22Rv1 (cell line): ENCODE measurements around the gene MDM1.
A peak's percentile ranks its signal among the peaks of the same experiment; 100 is the strongest.

Experiments used
- H3K27ac ChIP-seq: fragments of 450-650 bp; 2 replicates; pipeline ENCODE4 v1.5.1; 2017
- ZFX ChIP-seq: fragments of 450-650 bp; IDR thresholded peaks from 2 replicates; pipeline ENCODE4 v1.6.1; 2017; ENCODE audit warnings: antibody characterized with exemption, borderline replicate concordance
- TF ChIP-seq, protein P1 (sequence below): fragments of 450-650 bp; IDR thresholded peaks from 2 replicates; pipeline ENCODE4 v1.5.1; 2017; ENCODE audit warnings: mild to moderate bottlenecking

The MDM1 gene

GRCh38 chr12:68332728-68333630, 817 bp upstream of the MDM1 start:
- H3K27ac ChIP-seq, result peak overlapping the region; percentile 51
- TF ChIP-seq ZFX, result no peak
- TF ChIP-seq, protein P1, sequence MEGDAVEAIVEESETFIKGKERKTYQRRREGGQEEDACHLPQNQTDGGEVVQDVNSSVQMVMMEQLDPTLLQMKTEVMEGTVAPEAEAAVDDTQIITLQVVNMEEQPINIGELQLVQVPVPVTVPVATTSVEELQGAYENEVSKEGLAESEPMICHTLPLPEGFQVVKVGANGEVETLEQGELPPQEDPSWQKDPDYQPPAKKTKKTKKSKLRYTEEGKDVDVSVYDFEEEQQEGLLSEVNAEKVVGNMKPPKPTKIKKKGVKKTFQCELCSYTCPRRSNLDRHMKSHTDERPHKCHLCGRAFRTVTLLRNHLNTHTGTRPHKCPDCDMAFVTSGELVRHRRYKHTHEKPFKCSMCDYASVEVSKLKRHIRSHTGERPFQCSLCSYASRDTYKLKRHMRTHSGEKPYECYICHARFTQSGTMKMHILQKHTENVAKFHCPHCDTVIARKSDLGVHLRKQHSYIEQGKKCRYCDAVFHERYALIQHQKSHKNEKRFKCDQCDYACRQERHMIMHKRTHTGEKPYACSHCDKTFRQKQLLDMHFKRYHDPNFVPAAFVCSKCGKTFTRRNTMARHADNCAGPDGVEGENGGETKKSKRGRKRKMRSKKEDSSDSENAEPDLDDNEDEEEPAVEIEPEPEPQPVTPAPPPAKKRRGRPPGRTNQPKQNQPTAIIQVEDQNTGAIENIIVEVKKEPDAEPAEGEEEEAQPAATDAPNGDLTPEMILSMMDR, result no peak

- no peak overlapping the region; the same call in 1 of the 2 replicates for H3K27ac ChIP-seq
- TF ChIP-seq, protein P1, result no peak
- no peak for TF ChIP-seq ZFX
Observed at GRCh38 chr12:68331500-68331868, 678 bp downstream of the MDM1 start.

DNA sequence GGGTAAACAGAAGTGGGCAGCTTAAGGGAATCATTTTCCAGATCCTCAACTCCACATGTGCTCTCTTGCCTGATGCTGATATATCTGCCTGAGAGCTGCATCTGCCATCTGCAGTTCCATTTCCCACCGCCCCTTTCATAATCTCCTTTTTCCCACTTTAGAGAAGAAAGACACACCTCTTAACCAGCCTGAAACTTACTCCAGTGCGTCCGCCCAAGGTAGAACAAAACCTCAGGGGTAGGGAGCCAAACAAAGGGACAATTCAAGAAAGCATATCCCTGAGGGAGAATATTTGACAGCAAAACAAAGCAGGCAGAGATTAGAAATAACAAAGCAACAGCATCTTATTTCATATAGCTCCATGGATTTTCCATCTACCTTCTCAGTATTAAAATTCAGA, 4.3 kb downstream of the MDM1 start:
- no peak overlapping the region for H3K27ac ChIP-seq
- TF ChIP-seq, protein P1, result no peak
- TF ChIP-seq ZFX, result no peak

- TF ChIP-seq ZFX, result no peak
- TF ChIP-seq, protein P1, result no peak
Observed at GRCh38 chr12:68326716-68327115, 5.4 kb downstream of the MDM1 start.

DNA sequence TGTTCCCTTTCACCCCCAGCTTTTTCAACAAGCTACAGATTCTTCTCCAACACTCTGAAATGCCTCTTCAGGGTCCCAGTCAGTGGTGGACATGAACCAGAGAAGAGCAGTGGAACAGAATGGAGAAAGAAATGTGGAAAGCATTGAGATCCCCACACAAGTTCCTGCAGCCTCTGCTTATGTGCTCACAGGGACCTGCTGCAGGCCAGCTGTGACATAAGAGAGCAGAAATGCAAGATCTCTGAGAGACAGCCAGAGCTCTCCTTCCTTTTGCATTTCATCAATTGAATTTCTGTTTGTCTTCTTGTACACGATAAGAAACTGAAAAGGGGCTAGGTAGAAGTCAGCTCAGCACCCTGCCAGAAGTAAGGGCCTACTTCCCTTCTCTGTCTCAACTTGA, 6.2 kb downstream of the MDM1 start:
- H3K27ac ChIP-seq, result no peak overlapping the region
- TF ChIP-seq, protein P1, result no peak
- TF ChIP-seq ZFX, result no peak

More at GRCh38 chr12:68326716-68327115, 5.4 kb downstream of the MDM1 start:
- H3K27ac ChIP-seq, result no peak overlapping the region

- TF ChIP-seq, protein P1, result no peak
- TF ChIP-seq ZFX, result no peak
- H3K27ac ChIP-seq, result no peak overlapping the region
Observed at GRCh38 chr12:68324531-68324930, 7.6 kb downstream of the MDM1 start.

- TF ChIP-seq, protein P1, result no peak
- no peak for TF ChIP-seq ZFX
- H3K27ac ChIP-seq, result no peak overlapping the region
Observed at GRCh38 chr12:68321140-68321539, 11.0 kb downstream of the MDM1 start.
